ENCODE measurements around the gene OR10A3. TPM values are rescaled to one million over a fixed set of nuclear protein-coding genes. Genes with fewer than 3 reads are reported as not detected.

Gene OR10A3
- total RNA-seq, 1 experiment from 2014 or later, result not detected

DNA sequence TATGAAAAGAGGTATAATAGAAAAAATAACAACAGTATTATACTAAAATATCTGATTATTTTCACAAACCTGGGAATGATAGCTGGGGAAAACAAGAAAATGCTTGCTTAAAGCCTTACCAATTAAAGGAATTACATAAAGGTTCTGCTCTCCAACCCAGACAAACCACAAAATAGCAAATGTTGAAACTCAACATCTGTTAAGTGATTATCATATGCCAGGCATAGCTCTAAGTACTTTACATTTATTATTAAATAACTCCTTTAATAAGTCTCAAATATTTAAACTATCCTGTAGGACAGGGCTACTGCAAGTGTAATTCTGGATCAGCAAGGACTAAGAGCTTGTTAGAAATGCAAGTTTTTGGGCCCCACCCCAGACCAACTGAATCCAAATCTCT is 30.5 kb downstream of the OR10A3 start:
- ChIA-PET CTCF (no interaction called here), POLR2A (no interaction called here)

DNA sequence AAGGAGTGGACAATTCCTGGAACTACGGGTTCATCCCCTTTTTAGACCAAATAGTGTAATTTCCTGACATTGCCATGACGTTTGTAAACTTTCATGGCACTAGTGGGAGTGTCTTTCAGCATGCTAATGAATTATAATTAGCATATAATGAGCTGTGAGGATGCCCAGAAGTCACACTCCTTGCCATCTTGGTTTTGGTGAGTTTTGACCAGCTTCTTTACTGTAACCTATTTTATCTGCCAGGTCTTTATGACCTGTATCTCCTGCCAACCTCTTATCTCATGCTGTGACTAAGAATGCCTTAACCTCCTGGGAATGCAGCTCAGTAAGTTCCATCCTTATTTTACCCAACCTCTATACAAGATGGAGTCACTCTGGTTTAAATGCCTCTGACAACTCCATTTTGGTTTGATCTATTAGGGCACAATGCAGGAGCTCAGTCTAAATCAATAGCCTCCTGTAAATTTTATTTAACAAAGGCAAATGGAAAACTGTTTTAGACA is 31.2 kb downstream of the OR10A3 start:
- RAD21 ChIA-PET (ENCODE audit: low non-redundant PET in 1 of 2, low total read pairs in 2 of 2, uncharacterized antibody in 2 of 2, unreplicated experiment in 2 of 2), result interaction anchor here in 1 of 2 experiments (0.8 kb wide), 1 partner anchor 177 kb away, joined by 3 read pairs; no protein-coding TSS in a partner anchor
- Histone ChIP-seq H3K4me1 (ENCODE audit: control insufficient read depth in 1 of 2, insufficient read depth in 2 of 2, low read length in 2 of 2) (no peaks in the 10 kb centered on the region), H3K9me2 (ENCODE audit: insufficient read depth) (no peaks in the 10 kb centered on the region), H3K4me2 (ENCODE audit: low read length) (no peak overlapping the region), H4K20me1 (ENCODE audit: insufficient read depth) (no peaks in the 10 kb centered on the region), H3K4me3 (replicated peaks in 1 of 2; ENCODE audit: low read depth in 1 of 2, low read length in 2 of 2) (no peak overlapping the region), H3K36me3 (ENCODE audit: control insufficient read depth in 1 of 2, insufficient read depth in 2 of 2, low read length in 2 of 2) (no peaks in the 10 kb centered on the region), H3K9me3 (ENCODE audit: control insufficient read depth in 1 of 2, insufficient read depth in 1 of 2, low read depth in 1 of 2, low read length in 2 of 2) (no peaks in the 10 kb centered on the region), H3K79me2 (ENCODE audit: insufficient read depth, low read length) (no peaks in the 10 kb centered on the region), H3K27ac (ENCODE audit: low read depth, low read length) (no peak overlapping the region), H3K9ac (ENCODE audit: low read length) (no peak overlapping the region), H3K27me3 (ENCODE audit: insufficient read depth, low read length) (peaks cover 30% of the 10 kb centered on the region), H2AFZ (ENCODE audit: low read depth, low read length, poor library complexity, severe bottlenecking) (no peak overlapping the region)
- POLR2A ChIA-PET, result no interaction called here
- CTCF ChIA-PET, result no interaction called here
- intact Hi-C loops (cut with micrococcal nuclease), result no loop called here
- no TSS peak for BruUV-seq (replicated peaks)
- DNase-seq (ENCODE audit: low read depth, low spot score), result no peak
- no peak for ATAC-seq
- no peak for TF ChIP-seq EGR1 (IDR thresholded peaks at IDR 0.05; ENCODE audit: low read depth)
- TF ChIP-seq ZBTB33 (IDR thresholded peaks at IDR 0.05; ENCODE audit: extremely low read depth, insufficient replicate concordance, low read length), result no peak
- no peak for TF ChIP-seq SRF (IDR thresholded peaks at IDR 0.05; ENCODE audit: low read depth)
- no peak for TF ChIP-seq MAX (IDR thresholded peaks at IDR 0.05)
- no peak for TF ChIP-seq CBX3 (IDR thresholded peaks at IDR 0.05; ENCODE audit: low read depth)
- no peak for TF ChIP-seq FOSL1 (IDR thresholded peaks at IDR 0.05; ENCODE audit: low read depth)
- TF ChIP-seq POLR2A (IDR thresholded peaks at IDR 0.05; ENCODE audit: borderline replicate concordance, extremely low read depth, insufficient read depth, insufficient read length), result no peak
- TF ChIP-seq SIN3A (IDR thresholded peaks at IDR 0.05; ENCODE audit: low read depth), result no peak
- TF ChIP-seq ZFX (IDR thresholded peaks at IDR 0.05), result no peak
- no peak for TF ChIP-seq ZNF274 (IDR thresholded peaks at IDR 0.05; ENCODE audit: low read depth, low read length)
- TF ChIP-seq ATF3 (IDR thresholded peaks at IDR 0.05), result no peak

More for the DNA sequence above, 30.5 kb downstream of the OR10A3 start:
- Histone ChIP-seq H3K4me1 (ENCODE audit: control insufficient read depth in 1 of 2, insufficient read depth in 2 of 2, low read length in 2 of 2) (no peaks in the 10 kb centered on the region), H3K4me3 (replicated peaks in 1 of 2; ENCODE audit: low read depth in 1 of 2, low read length in 2 of 2) (no peak overlapping the region), H3K4me2 (ENCODE audit: low read length) (no peak overlapping the region), H2AFZ (ENCODE audit: low read depth, low read length, poor library complexity, severe bottlenecking) (no peak overlapping the region), H4K20me1 (ENCODE audit: insufficient read depth) (no peaks in the 10 kb centered on the region), H3K9me2 (ENCODE audit: insufficient read depth) (no peaks in the 10 kb centered on the region), H3K27ac (ENCODE audit: low read depth, low read length) (no peak overlapping the region), H3K36me3 (ENCODE audit: control insufficient read depth in 1 of 2, insufficient read depth in 2 of 2, low read length in 2 of 2) (no peaks in the 10 kb centered on the region), H3K27me3 (ENCODE audit: insufficient read depth, low read length) (peaks cover 30% of the 10 kb centered on the region), H3K9ac (ENCODE audit: low read length) (no peak overlapping the region), H3K79me2 (ENCODE audit: insufficient read depth, low read length) (no peaks in the 10 kb centered on the region), H3K9me3 (ENCODE audit: control insufficient read depth in 1 of 2, insufficient read depth in 1 of 2, low read depth in 1 of 2, low read length in 2 of 2) (no peaks in the 10 kb centered on the region)
- no peak for DNase-seq (ENCODE audit: low read depth, low spot score)
- TF ChIP-seq CTCF (IDR thresholded peaks at IDR 0.05 in 2 of 3, conservative IDR thresholded peaks at IDR 0.05 in 1 of 3; ENCODE audit: borderline replicate concordance in 1 of 3, insufficient read depth in 1 of 3, low read depth in 2 of 3, low read length in 2 of 3) (no peak), CEBPB (IDR thresholded peaks at IDR 0.05; ENCODE audit: low read depth) (no peak), EZH2phosphoT487 (IDR thresholded peaks at IDR 0.05; ENCODE audit: borderline replicate concordance) (no peak), POLR2A (IDR thresholded peaks at IDR 0.05; ENCODE audit: borderline replicate concordance, extremely low read depth, insufficient read depth, insufficient read length) (no peak)
- RAD21 ChIA-PET (ENCODE audit: low non-redundant PET in 1 of 2, low total read pairs in 2 of 2, uncharacterized antibody in 2 of 2, unreplicated experiment in 2 of 2), result interaction anchor here in 1 of 2 experiments (0.8 kb wide), 1 partner anchor 176 kb away, joined by 3 read pairs; no protein-coding TSS in a partner anchor
- ATAC-seq, result no peak
- intact Hi-C loops (cut with micrococcal nuclease), result no loop called here
- BruUV-seq (replicated peaks), result no TSS peak
